Measurements from ENCODE around the gene CDC40. TPM values are rescaled to one million over a fixed set of nuclear protein-coding genes. Genes with fewer than 3 reads are reported as not detected.

The CDC40 gene
- total RNA-seq, 4 donors from 2014 or later: 20.3 to 34.8 (median 23.4) TPM

- intact Hi-C loops (cut with DNase I; ENCODE audit: low total_unique reads): no loop called here
- DNase-seq: no peak
- Histone ChIP-seq H3K9me3 (no peaks in the 10 kb centered on the region), H3K36me3 (no peaks in the 10 kb centered on the region), H3K4me1 (peaks cover 0 to 4% of the 10 kb centered on the region in 2 donors), H3K27me3 (no peaks in the 10 kb centered on the region), H3K27ac (no peak overlapping the region), H3K4me3 (no peak overlapping the region)
- TF ChIP-seq POLR2A (IDR thresholded peaks at IDR 0.05) (no peak), CTCF (IDR thresholded peaks at IDR 0.05) (no peak)
These were observed 11.2 kb downstream of the CDC40 start for GRCh38 chr6:110191477-110191876.

- peaks cover 0 to 4% of the 10 kb centered on the region in 2 donors for H3K4me1 ChIP-seq
- no peak overlapping the region for H3K4me3 ChIP-seq
- DNase-seq: no peak
- intact Hi-C loops (cut with DNase I; ENCODE audit: low total_unique reads): no loop called here
- no peaks in the 10 kb centered on the region for H3K27me3 ChIP-seq
- no peaks in the 10 kb centered on the region for H3K9me3 ChIP-seq
- no peak overlapping the region for H3K27ac ChIP-seq
- TF ChIP-seq POLR2A (IDR thresholded peaks at IDR 0.05) (no peak), CTCF (IDR thresholded peaks at IDR 0.05) (no peak)
- H3K36me3 ChIP-seq: no peaks in the 10 kb centered on the region
These were observed 15.4 kb downstream of the CDC40 start for GRCh38 chr6:110195639-110196038.

- Histone ChIP-seq H3K4me3 (no peak overlapping the region), H3K36me3 (no peaks in the 10 kb centered on the region), H3K9me3 (no peaks in the 10 kb centered on the region), H3K27ac (no peak overlapping the region), H3K27me3 (no peaks in the 10 kb centered on the region), H3K4me1 (peaks cover 0 to 4% of the 10 kb centered on the region in 2 donors)
- no peak for DNase-seq
- no peak for TF ChIP-seq CTCF (IDR thresholded peaks at IDR 0.05)
- TF ChIP-seq POLR2A (IDR thresholded peaks at IDR 0.05): no peak
- intact Hi-C loops (cut with DNase I; ENCODE audit: low total_unique reads): no loop called here
These were observed 16.6 kb downstream of the CDC40 start for GRCh38 chr6:110196874-110197273.

- intact Hi-C loops (cut with DNase I; ENCODE audit: low total_unique reads): no loop called here
- no peak for DNase-seq
- Histone ChIP-seq H3K36me3 (no peaks in the 10 kb centered on the region), H3K27me3 (no peaks in the 10 kb centered on the region), H3K27ac (no peak overlapping the region), H3K4me3 (no peak overlapping the region), H3K4me1 (peaks cover 0 to 4% of the 10 kb centered on the region in 2 donors), H3K9me3 (no peaks in the 10 kb centered on the region)
- TF ChIP-seq POLR2A (IDR thresholded peaks at IDR 0.05): no peak
- no peak for TF ChIP-seq CTCF (IDR thresholded peaks at IDR 0.05)
These were observed 18.3 kb downstream of the CDC40 start for GRCh38 chr6:110198561-110198960.

GRCh38 chr6:110201151-110201884 lies 21.1 kb downstream of the CDC40 start:
- Histone ChIP-seq H3K4me3 (no peak overlapping the region), H3K27me3 (no peaks in the 10 kb centered on the region), H3K4me1 (no peaks in the 10 kb centered on the region), H3K27ac (no peak overlapping the region), H3K36me3 (no peaks in the 10 kb centered on the region), H3K9me3 (no peaks in the 10 kb centered on the region)
- no peak for DNase-seq
- TF ChIP-seq POLR2A (IDR thresholded peaks at IDR 0.05) (no peak), CTCF (IDR thresholded peaks at IDR 0.05) (no peak)
- intact Hi-C loops (cut with DNase I; ENCODE audit: low total_unique reads): no loop called here
